Activated CD4-positive, alpha-beta T cell treated with anti-CD3 and anti-CD28 coated beads, Interleukin-2, Interleukin-6, amounts not matched to agents 100 ng/mL and 50 ng/mL, durations not matched to agents 16 hours and 8 hours (primary cell): ENCODE results near the gene KRT14.
"Not testable (repeated sequence)": the region's sequence is repeated elsewhere in the genome, so short reads cannot be mapped to it uniquely, and the experiment has no call there.

ENCODE experiments used
- DNase-seq: peaks from one replicate; pipeline ENCODE4 v3.0.0-alpha.2; 2020

The KRT14 gene

DNA sequence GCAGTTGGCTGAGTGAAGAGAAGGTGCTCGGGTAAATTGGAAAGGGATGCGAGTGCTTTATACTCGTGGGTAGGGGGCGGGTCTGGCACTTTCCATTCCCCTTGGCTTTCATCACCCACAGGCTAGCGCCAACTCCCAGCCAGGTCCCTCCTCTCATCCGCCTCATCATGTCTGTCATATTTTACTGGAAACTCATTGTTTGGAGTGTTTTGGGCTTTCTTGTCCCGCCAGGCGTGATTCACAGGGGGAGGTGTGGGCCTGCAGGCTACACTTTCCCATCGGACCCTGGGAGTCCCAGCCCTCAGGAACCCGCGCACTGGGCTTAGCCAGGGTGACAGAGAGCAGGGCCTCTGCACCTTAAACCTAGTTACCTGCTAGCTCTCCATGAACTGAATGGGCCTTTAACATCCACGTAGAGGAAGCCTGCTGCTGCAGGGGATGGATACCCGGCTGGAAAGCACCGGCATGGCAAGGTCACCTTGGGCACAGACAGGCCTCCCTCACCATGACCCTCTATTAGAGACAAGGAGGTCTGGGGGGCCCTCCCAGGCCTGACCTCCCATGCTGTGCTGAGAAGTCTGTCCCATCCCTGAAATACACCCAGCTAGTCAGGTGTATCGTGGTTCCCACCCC lies at the start of gene KRT14:
Gene KRT14, minus strand, starts transcription at position 33 of the 633 bp plus-strand sequence. CDS start 61 bp downstream, outside the sequence.
- no peak for DNase-seq

DNA sequence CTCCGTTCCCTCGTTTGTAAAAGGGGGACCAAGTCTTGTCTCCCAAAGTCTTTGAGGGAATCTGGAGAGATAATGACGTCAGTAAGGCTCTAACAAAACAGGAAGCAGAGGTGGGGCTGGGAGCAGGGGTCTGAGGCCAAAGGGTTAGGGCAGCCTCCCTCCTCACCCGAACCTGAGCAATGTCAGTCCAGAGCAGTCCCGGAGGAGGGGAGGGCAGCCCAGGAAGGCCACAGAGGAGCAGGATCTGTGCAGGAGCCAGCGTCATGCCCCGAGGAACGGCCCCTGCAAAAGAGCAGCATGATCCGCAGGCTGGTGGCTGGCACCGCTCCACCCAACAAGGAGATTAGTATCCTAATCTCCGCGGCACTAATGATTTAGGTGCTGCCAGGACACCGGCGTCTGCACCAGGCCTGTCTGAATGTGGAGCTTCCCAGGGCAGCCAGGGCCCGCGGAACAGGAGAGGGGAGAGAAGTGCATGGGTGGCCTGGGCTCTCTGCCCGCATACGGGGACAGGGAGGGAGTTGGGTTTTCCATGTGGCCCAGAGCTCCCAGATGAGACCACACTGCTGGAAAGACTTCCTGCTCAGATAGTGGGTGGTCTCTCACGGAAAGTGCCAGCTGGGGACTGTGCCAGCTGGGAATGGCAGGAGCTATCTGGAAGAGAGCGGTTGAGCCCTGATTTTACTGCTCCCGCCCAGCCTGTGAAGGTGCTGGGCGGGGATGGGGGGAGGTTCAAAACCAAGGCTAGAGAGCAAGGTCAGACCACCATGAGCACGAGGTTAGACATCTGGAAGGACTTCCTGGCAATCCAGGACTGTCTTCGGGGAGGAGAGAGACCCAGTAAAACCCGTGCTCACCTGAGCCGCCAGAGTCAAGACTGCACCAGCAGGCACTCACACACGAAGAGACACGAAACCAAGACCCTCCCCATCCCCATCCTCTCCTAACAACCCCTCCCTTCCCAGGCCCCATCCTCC lies 48.7 kb upstream of the KRT14 start:
- DNase-seq = no peak

DNA sequence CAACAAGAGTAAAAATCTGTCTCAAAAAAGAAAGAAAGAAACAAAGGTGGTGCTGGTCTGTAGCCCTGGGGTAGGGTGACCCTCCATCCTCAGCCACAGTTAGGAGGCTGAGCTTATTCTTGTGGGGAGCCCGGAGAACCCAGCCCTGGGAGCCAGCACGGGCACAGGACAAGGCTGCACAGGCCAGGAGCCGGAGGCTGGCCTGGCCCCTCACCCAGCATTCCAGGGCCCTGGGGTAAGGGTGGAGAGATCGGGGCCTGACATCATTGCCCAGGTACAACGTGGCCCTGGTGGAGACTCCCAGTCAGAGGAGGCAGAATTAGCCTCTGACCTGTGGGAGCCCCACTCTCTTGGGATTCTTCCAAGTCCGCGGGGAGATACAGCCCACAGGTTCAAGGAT lies 47.9 kb upstream of the KRT14 start:
- no peak for DNase-seq

DNA sequence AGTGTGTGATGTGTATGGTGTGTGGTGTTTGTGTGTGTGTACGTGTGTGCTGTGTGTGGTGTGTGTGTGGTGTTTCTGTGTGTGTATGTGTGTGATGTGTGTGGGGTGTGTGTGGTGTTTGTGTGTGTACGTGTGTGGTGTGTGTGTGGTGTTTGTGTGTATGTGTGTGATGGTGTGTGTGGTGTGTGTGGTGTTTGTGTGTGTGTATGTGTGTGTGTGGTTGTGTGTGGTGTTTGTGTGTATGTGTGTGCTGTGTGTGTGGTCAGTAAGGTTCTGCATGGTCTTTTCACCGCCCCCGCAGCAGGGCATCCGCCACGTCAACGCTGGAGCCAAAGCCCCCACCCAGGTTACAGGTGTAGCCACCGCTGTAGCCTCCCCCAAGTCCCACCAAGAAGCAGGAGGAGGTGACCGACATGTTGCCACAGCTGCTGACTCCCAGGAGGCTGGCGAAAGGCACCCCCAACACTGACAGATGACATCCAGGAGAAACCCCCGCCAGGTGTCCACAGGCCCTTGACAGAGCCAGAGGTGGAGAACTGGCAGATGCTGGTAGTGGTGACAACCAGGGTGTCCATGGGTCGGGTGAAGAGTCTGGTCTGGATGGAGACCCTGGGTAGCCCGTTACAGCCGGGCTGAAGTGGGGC lies 47.0 kb upstream of the KRT14 start:
- DNase-seq = no peak

DNA sequence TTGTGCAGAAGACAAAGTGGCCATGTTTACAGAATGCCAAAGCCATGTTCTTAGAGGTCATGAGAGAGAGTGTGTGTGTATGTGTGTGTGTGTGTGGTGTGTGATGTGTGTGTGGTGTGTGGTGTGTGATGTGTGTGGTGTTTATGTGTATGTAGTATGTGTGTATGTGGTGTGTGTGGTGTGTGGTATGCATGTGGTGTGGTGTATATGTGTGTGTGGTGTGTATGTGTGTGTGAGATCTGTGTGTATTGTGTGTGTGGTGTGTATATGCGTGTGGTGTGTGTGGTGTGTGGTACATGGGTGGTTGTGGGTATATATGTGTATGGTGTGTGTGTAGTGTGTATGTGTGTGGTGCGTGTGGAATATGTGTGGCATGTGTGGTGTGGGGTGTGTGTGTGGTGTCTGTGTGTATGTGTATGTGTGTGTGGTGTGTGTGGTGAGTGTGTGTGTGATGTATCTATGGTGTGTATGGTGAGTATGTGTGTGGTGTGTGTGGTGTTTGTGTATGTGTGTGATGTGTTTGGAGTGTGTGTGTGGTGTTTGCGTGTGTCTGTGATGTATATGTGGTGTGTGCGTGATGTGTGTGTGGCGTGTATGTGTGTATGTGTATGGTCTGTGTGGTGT lies 45.9 kb upstream of the KRT14 start:
- DNase-seq = no peak

DNA sequence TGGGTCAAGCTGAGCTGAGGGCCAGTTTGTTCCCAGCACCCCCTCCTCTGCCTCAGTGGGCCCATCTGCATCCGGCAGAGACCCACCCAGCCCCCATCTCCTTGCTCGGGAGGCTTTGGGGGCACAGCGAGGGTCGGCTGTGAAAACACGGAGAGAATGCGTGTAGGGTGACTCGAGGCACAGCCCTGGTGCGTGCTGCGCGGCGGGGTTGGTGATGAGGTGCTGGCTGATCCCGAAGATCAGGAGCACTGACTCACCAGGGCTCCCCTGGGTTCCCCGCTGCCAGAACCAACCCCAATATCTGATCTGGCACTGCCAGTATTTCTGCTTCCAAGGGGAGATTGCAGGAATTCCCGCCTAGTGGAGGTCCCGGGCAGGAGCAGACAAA lies 45.2 kb upstream of the KRT14 start:
- DNase-seq = no peak

DNA sequence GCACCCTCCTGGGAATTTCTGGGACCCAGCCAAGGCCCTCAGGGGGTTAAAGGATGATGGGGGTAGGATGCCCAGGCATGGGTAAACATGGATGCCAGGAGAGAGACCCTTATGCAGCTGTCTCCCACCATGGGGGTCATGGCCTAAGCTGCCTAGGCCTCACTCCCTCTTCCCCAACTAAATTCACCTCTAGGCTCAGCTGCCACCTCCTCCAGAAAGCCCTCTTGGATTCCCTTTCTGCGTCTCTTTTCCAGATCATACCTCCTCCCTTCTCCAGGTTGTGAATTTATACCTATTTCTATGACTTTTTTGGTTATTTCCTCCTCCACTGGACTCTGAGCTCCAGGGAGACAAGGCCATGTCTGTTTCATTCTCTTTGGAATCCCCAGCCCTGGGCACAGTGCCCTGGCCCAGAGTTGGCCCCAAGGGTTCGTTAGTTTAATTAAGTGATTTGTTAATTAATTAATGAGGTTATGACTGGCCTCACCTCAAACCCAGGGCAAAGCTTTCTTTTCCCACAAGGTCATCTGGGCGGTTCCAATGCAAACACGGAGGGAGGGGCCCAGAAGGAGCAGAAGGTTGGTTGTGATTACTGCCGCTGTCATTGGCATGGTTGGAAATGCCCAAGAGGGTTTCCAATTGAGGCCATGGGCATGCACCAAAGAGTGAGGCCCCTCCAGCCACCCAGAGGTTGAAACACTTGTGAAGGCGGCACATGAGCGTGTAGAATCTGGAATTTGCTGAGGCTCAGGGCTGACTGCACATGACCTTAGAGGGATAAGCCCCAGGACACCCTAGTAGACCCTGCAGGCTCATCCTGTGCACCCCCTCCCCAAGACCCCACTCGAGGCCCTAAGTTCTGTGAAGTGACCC lies 44.6 kb upstream of the KRT14 start:
- no peak for DNase-seq

DNA sequence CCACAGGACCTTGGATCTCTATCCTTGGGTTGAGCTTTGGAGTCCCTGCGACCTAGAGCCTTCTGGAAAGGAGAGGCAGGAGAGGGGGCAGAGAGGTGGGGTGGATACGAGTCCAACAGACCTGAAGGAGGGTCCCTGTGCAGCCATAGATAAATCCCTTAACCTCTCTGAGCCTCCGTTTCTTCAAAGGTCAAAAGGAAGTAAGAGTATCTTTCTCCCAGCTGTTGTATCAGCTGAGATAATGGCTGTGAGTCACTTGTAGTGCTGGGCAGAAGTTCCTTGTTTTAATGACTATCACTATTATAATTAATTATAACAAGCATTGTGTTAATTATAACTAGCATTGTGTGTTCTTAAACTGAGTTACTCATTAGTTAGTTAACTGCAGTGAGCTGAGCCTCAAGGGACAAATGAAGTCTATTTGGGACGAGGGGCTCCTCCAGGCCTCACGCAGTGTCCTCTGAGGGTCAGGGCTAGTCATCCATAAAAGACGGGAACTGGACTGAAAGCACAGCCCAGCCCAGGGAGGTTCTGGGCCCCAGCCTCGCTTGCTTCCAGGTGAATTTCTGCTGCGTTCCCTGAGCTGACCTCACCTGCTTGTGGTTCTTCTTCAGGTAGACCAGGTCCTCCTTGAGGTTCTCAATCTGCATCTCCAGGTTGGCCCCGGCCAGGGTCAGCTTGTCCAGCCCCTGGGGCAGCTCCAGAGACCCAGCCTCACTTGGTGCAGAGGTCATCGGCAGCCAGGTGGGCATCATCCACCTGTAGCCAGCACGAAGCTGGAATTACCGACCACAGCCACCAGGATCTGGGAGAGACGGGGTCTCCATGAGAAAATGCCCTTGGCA lies 43.4 kb upstream of the KRT14 start:
- DNase-seq = no peak

DNA sequence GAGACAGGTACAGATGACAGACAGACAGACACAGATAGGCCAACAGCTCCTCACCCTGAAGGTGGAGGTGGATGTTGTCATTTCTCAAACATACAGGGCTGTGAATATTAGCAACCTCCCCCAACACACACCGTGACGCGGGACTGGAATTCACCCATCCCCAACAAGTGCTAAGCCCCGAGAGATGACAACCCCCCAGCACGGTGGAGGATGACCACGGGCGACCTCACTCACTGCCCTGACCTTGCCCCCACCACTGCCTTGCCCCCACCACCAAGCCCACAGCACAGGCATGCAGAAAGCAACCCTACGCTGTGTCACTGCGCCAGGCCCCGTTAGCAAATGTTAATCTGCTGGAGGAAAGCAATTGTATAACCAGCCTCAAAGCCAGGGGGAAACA lies 42.6 kb upstream of the KRT14 start:
- no peak for DNase-seq

DNA sequence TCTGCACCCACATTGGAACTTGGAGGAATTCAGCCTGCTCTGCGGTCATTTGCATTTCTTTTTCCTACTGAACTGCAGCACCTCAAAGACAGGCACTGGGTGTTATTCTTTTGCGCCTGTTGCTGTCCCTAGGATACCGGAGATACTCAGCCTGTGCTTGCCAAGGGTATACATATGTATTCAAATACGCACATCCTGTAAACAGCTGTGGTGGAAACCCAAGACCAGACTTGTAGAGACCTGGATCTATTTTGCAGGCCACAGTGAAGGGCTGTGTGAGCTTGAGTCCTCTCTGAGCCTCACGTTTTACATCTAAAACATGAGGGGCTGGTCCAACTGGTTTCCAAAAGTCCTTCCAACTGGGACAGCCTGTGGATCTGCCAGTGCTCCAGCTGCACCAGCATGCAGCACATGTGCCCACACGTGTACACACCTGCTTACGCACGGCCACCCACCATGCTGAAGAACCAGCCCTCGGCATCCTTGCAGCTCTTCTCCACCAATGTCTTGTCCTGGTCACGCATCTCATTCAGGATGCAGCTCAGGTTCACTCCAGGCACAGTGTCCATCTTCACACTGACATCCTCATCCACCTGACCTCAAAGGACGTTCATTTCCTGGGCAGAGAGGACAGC lies 42.0 kb upstream of the KRT14 start:
- not testable (repeated sequence) for DNase-seq

DNA sequence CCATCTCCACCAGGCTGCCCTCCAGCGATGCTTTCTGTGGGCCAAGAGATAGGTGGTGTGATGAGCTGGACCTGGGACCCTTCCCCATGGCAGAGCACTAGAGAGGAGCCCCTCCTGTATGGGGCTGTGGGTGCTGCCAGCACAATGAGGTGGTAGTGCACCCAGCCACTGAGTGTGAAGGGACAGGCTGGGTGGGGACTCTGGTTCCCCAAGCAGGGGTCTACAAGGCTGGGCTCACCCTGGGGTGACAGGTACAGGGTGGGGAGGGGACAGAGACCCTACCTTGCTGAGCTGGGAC lies 41.3 kb upstream of the KRT14 start:
- DNase-seq = not testable (repeated sequence)

DNA sequence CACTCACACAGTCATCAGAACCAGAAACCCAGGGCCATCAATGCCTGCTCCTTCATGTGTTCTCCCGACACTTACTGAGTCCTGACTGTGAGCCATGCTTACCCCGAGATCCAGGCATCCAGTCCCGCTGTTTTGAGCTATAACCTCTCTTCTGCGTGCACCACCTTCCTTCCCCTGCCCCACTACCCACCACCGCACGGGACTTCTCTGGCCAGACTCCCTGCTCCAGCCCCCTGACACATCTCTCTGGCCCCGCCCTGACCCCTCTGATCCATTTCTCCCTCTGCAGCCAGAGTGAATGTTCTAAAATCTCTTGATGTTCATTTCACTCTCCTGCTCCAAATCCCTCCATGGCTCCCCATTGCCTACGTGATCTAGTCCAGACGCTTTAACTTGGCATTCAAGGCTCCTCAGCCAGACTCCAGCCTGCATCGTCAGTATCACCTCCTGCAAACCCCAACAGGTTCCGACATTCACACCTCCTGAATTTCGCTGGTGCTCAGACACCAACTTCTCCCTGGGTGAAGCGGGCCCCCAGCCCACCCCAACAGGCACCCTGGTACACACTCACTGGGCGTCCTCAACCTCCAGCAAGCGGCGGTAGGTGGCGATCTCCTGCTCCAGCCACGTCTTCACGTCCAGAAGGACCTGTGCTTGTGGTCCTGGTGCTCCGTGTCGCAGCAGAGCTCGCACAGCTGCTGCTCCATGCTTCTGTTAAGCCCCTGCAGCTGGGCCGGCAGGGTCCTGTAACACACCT lies 40.8 kb upstream of the KRT14 start:
- no peak for DNase-seq

DNA sequence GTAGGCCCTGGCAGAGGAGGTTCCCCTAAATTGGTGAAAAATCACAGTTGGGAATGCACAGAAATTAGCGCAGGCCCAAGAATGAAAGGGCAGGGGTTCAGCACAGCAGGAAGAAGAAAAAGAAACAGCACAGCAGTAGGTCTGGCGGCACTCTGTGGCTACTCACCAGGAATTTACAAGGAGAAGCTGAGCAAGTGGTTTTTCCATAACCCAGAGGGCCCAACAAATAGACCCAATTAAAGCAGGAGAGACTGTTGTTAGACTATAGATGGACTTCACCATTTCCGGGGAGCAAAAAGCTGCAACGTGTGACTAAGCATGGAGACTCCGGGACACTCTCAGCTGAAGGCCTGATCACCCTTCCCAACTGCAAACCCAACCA lies 40.2 kb upstream of the KRT14 start:
- DNase-seq = not testable (repeated sequence)

DNA sequence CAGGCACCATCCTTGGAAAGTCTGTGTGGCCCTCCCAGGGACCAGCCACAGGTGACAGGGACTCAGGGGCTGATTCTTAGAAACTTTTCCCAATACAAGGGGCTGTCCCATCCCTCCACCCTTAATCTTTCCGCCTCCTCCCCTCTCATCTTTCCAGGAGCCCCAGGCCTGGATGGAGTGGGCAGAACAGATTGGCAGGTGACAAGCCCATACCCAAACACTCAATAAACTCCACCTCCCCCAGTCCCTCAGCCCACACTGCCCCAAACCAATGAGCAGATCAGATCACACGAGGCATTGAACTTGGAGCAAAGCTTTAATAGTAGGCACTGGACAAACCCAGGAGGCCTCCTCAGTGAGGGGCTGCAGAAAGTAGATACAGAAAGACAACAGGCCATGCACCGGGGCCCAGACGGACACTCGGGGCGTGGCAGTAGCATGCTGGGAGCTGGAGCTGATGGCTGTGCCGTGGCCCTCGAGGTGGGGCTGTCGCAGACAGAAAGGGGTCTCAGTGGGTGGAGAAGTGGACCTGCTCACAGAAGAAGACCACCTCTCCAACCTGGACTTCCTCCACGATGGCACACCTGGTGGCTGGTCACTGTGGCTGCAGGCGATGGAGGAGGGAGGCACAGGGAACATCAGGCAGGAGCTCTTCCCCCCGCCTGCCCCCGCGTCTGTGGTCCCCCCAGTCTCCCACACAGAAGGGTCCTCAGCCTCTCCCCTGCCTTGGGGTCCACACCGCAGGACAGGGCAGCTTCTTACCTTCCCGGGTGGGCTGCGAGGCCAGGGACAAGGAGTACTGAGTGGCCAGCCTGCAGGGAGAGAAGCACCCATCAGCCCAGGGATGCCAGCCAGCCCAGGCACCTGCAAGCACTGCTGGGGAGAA lies 39.6 kb upstream of the KRT14 start:
- DNase-seq = not testable (repeated sequence)

DNA sequence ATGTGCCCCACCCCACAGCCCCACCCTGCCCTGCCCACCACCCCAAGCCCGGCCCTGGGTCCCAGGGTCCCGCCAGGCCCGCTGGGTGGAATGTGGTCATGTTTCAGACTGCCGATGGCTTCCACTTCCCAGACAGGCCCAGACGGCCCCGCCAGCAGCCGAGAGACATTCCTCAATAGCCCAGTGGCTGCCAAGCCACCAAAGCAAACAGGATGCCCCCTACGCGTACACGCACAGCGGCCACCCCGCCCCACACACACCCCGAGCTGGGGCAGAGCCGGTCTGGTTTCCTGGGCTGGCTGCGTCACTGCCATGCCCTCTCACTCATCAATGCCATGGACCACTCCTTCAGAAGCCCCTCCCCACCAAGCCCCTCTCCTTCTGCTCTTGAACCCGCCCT lies 38.9 kb upstream of the KRT14 start:
- no peak for DNase-seq

DNA sequence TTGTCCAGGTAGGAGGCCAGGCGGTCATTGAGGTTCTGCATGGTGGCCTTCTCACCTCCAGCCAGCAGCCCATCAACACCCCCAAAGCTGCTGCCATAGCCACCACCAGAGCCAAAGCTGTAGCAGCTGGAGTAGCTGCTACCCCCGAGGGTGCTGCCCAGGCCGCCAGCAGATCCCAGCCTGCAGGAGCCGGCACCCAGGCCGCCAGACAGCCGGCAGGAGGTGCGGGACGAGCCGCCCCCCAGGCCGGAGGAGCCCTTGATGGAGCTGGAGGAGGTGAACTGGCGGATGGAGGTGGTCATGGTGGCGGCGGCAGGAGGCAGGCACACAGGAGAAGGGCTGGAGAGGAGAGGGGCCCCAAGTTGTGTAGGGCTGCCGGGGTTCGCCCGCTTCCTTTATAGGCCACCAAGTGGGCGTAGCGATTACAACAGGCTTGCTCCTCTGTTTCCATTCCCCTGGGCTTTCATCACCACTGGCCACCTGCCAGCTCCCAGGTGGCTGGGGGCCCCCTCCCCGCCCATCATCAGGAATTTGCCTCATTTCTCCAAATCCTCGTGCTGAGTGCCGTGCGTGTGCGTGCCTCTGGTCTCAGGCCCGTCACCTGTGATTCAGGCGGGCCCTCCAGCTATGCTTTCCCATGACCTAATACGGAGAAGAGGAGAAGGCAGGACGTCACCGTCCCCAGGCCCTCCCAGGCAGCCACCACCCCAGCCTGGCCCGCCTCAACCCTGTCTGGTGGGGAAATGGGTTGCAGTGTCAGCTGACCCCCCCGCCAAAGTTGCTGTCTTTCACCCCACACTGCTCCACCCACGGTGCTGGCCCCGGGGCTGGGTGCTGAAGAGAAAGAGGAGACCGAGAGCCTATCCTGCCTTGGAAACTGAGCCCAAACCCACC lies 37.8 kb upstream of the KRT14 start, which contains the start of gene KRT17:
Gene KRT17, minus strand, starts transcription at position 368 of the 894 bp plus-strand sequence. Its CDS starts 66 bp downstream, at position 302.
- DNase-seq = no peak

DNA sequence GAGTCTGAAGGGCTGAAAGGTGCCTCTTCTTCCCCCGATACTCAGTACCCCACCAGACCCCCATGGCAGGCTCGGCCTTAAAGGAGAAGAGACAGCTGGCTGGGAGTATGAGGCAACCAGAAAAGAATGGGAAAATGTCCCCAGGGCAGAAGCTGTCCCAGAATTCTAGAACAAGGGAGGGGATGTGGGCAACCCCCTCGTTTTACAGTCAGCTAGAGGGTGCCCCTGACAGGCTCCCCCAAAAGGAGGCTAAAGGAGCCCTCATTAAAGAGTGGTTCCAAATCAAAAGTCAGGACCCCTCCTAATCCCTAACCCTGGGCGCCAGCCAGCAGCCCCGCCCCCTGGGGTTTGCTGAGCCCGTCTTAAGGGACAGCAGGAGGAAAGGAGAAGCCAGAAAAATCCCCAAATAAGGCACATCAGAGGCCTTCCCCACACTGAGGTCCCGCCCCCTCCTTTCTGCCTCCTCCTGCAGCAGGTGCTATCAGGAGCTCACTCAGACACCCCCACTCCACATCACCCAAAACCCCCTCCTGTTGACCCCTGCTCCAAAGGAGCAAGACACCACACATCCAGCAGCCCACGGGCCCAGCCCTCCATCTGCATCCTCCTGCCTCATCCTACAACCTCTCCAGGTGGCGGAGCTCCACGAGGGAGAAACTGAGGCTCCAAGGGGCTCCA lies 36.6 kb upstream of the KRT14 start:
- not testable (repeated sequence) for DNase-seq
